ENCODE data around the gene STON2. TPM values are rescaled to one million over a fixed set of nuclear protein-coding genes. Genes with fewer than 3 reads are reported as not detected.

Gene STON2
- total and polyA plus RNA-seq, 2 of the 8 experiments (the other 6 are each of a cell fraction or from before 2014, with no cell fraction given) = 8.9 to 50.0 TPM

GRCh38 chr14:81352413-81352812, 47.7 kb downstream of the STON2 start:
- Histone ChIP-seq H4K8ac (ENCODE audit: extremely low read depth, insufficient read depth, low read length) (no peak overlapping the region), H3K23me2 (ENCODE audit: low read depth, low read length) (no peaks in the 10 kb centered on the region), H4K91ac (replicated peaks; ENCODE audit: insufficient read length, low read length) (no peak overlapping the region), H3K14ac (ENCODE audit: insufficient read length) (no peak overlapping the region), H3K4me2 (ENCODE audit: insufficient read depth in 1 of 2, low read depth in 2 of 2, low read length in 2 of 2) (no peak overlapping the region), H2BK20ac (ENCODE audit: low read length) (no peak overlapping the region), H3K23ac (ENCODE audit: insufficient read length) (no peak overlapping the region), H3K56ac (replicated peaks; ENCODE audit: insufficient read length, low read depth, low read length) (no peak overlapping the region), H2AK5ac (ENCODE audit: low read depth, low read length) (no peak overlapping the region), H3K36me3 (ENCODE audit: control insufficient read depth in 2 of 4, insufficient read depth in 4 of 4, low read length in 3 of 4) (no peaks in the 10 kb centered on the region), H3K4me1 (replicated peaks in 1 of 4; ENCODE audit: control insufficient read depth in 3 of 4, insufficient read depth in 4 of 4, low read length in 3 of 4) (no peaks in the 10 kb centered on the region), H2AFZ (ENCODE audit: low read length) (no peak overlapping the region), H2BK120ac (replicated peaks; ENCODE audit: low read depth, low read length) (no peak overlapping the region), H2BK15ac (ENCODE audit: low read length) (no peak overlapping the region), H3K79me2 (ENCODE audit: control insufficient read depth in 1 of 2, insufficient read depth in 2 of 2, low read length in 2 of 2) (peaks cover 0 to 11% of the 10 kb centered on the region in 2 experiments; a peak in 2 of 4 replicates), H3K27me3 (replicated peaks in 1 of 4; ENCODE audit: control insufficient read depth in 3 of 4, extremely low read depth in 1 of 4, insufficient read depth in 3 of 4, low read length in 3 of 4) (no peaks in the 10 kb centered on the region), H4K5ac (ENCODE audit: insufficient read length, low read depth, low read length) (no peak overlapping the region), H2BK12ac (ENCODE audit: low read depth, low read length) (no peak overlapping the region), H3K9me3 (ENCODE audit: insufficient read depth in 2 of 2, low read depth in 1 of 2, low read length in 1 of 2) (no peaks in the 10 kb centered on the region), H4K20me1 (replicated peaks in 1 of 2; ENCODE audit: control insufficient read depth in 1 of 2, insufficient read depth in 2 of 2, low read length in 2 of 2) (no peaks in the 10 kb centered on the region), H3K4me3 (ENCODE audit: extremely low read depth in 1 of 4, insufficient read depth in 2 of 4, low read depth in 3 of 4, low read length in 4 of 4) (no peak overlapping the region), H3K9ac (replicated peaks in 1 of 4; ENCODE audit: extremely low read depth in 1 of 4, low read depth in 3 of 4, low read length in 3 of 4) (no peak overlapping the region), H3K27ac (ENCODE audit: low read depth, low read length) (no peak overlapping the region), H3K4ac (replicated peaks; ENCODE audit: insufficient read length, low read depth, low read length) (no peak overlapping the region), H3K18ac (ENCODE audit: extremely low read depth, low read length) (no peak overlapping the region), H2BK5ac (ENCODE audit: low read depth, low read length) (no peak overlapping the region), H3K79me1 (ENCODE audit: low read depth, low read length) (peaks cover 2% of the 10 kb centered on the region; the same call in 1 of the 2 replicates)
- FAIRE-seq (no peak), DNase-seq (ENCODE audit: low read depth in 1 of 2, low spot score in 2 of 2) (no peak)
- 90% methylated on average over 2 of the region's 2 CpGs; no CpG with 5 or more reads in 1 of the 2 experiments for WGBS, 2 experiments (ENCODE audit: extremely low coverage in 1 of 2, insufficient coverage in 1 of 2, insufficient read length in 1 of 2, insufficient replicate concordance in 2 of 2, low coverage in 1 of 2, low lambda C conversion rate in 2 of 2, missing lambda C conversion rate in 1 of 2)
- TF ChIP-seq POU5F1 (IDR thresholded peaks at IDR 0.05; ENCODE audit: low read depth, low read length) = no peak
- no peak for TF ChIP-seq CEBPB (IDR thresholded peaks at IDR 0.05; ENCODE audit: low read depth, low read length)
- TF ChIP-seq RFX5 (IDR thresholded peaks at IDR 0.05; ENCODE audit: borderline replicate concordance, low read depth, low read length) = no peak
- no peak for TF ChIP-seq SIN3A (conservative IDR thresholded peaks at IDR 0.05 in 1 of 2, IDR thresholded peaks at IDR 0.05 in 1 of 2; ENCODE audit: low read depth in 1 of 2, low read length in 2 of 2)
- TF ChIP-seq PHF8 (conservative IDR thresholded peaks at IDR 0.05; ENCODE audit: low read depth, low read length) = no peak
- TF ChIP-seq HDAC6 (IDR thresholded peaks at IDR 0.05; ENCODE audit: low read depth, low read length) = no peak
- TF ChIP-seq GABPA (IDR thresholded peaks at IDR 0.05; ENCODE audit: borderline replicate concordance, insufficient read depth, low read length) = no peak
- TF ChIP-seq BACH1 (IDR thresholded peaks at IDR 0.05; ENCODE audit: low read length) = no peak
- no peak for TF ChIP-seq MAX (IDR thresholded peaks at IDR 0.05)
- no peak for TF ChIP-seq BRCA1 (IDR thresholded peaks at IDR 0.05; ENCODE audit: low read depth, low read length)
- TF ChIP-seq ATF3 (IDR thresholded peaks at IDR 0.05; ENCODE audit: insufficient read depth, low read depth, low read length) = no peak
- no peak for TF ChIP-seq RNF2 (IDR thresholded peaks at IDR 0.05; ENCODE audit: borderline replicate concordance, low read depth, low read length, missing control alignments, poor library complexity, severe bottlenecking)
- no peak for TF ChIP-seq YY1 (IDR thresholded peaks at IDR 0.05; ENCODE audit: low read depth, low read length)
- TF ChIP-seq ASH2L (IDR thresholded peaks at IDR 0.05; ENCODE audit: low read length) = no peak
- CTCF ChIA-PET (ENCODE audit: partially characterized antibody) = interaction anchor here (1.4 to 2.0 kb wide), 3 partner anchors 9 to 97 kb away, joined by 4 to 6 read pairs (median 5); no protein-coding TSS in a partner anchor
- POLR2A ChIA-PET (ENCODE audit: partially characterized antibody) = no interaction called here

Measured in H1 (cell line).